Ovary (tissue), 3 donors: ENCODE measurements around the gene VAPB.

Source experiments
- POLR2A ChIP-seq: fragments of 450-650 bp; IDR thresholded peaks from one replicate; pipeline ENCODE4 v1.6.1; 2017; ENCODE audit warnings: antibody characterized with exemption, mild to moderate bottlenecking, moderate library complexity
- TF ChIP-seq, protein P1 (sequence below), 3 donors: fragments of 450-650 bp in 2 of 3; fragments of 200-600 bp in 1 of 3; IDR thresholded peaks; one replicate each; pipeline versions ENCODE4 v1.5.1 to v1.8.0; 2016 to 2022; ENCODE audit warnings: antibody characterized with exemption in 3 of 3, mild to moderate bottlenecking in 1 of 3
- donor health status: DM: no; HTN: no; CAD: no.

DNA sequence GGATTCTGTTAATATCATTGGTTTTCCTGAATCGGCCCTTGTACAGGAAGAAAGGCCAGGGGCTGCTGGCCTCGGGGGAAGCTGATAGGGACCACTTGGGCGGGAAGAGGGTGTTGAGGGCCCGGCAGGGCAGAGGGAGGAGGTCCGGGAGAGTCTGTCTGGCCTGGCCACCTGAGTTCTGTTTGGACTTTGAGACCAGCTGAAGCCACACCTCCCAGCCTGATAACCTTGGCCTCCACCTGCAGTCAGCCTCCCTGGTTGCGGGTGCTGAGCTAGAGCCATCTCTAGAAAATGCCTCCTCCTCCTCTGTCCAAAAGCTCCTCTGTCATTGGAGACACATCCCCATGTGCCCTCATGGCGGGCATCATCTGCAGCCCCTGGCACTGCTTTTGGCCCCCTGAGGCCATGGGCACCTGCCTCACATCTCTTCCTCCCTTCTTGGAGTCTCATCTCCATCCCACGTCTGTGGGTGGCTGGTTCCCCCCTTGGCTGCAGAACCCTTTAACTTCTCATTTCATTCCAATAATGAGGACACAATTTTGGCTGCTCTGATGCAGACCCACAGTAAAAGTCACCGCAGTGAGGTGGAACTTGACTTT lies 109.5 kb downstream of the VAPB start:
- no peak for TF ChIP-seq POLR2A
- TF ChIP-seq, protein P1, sequence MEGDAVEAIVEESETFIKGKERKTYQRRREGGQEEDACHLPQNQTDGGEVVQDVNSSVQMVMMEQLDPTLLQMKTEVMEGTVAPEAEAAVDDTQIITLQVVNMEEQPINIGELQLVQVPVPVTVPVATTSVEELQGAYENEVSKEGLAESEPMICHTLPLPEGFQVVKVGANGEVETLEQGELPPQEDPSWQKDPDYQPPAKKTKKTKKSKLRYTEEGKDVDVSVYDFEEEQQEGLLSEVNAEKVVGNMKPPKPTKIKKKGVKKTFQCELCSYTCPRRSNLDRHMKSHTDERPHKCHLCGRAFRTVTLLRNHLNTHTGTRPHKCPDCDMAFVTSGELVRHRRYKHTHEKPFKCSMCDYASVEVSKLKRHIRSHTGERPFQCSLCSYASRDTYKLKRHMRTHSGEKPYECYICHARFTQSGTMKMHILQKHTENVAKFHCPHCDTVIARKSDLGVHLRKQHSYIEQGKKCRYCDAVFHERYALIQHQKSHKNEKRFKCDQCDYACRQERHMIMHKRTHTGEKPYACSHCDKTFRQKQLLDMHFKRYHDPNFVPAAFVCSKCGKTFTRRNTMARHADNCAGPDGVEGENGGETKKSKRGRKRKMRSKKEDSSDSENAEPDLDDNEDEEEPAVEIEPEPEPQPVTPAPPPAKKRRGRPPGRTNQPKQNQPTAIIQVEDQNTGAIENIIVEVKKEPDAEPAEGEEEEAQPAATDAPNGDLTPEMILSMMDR (IDR thresholded peaks at IDR 0.05): no peak
